ENCODE results near the gene ATG16L2. TPM values are rescaled to one million over a fixed set of nuclear protein-coding genes. Genes with fewer than 3 reads are reported as not detected.

The ATG16L2 gene
- total RNA-seq, 1 donor from 2014 or later, result 14.4 TPM

DNA sequence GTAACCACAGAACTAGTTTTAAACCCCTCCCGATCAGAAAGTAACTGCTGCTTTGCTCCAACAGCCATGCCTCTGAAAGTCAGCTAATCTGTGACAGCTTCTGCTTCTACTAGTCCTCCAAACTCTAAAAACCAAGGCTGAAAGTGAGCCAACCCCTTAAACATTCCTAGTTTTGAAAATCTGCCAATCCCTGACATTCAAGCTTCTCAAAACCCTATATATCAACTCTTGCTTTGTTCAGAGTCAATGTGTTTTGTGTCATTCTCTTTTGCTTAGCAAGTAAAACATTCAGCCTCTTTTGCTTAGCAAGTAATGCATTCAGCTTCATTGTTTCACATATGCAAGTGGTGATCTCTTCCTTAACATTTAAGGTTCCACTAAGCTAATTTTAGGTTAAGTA is 56.9 kb downstream of the ATG16L2 start:
- no peaks in the 10 kb centered on the region for H3K27me3 ChIP-seq (ENCODE audit: low read depth)
- peaks cover 15% of the 10 kb centered on the region for H3K36me3 ChIP-seq
- peaks cover 35% of the 10 kb centered on the region for H3K4me1 ChIP-seq
- TF ChIP-seq, protein P1, sequence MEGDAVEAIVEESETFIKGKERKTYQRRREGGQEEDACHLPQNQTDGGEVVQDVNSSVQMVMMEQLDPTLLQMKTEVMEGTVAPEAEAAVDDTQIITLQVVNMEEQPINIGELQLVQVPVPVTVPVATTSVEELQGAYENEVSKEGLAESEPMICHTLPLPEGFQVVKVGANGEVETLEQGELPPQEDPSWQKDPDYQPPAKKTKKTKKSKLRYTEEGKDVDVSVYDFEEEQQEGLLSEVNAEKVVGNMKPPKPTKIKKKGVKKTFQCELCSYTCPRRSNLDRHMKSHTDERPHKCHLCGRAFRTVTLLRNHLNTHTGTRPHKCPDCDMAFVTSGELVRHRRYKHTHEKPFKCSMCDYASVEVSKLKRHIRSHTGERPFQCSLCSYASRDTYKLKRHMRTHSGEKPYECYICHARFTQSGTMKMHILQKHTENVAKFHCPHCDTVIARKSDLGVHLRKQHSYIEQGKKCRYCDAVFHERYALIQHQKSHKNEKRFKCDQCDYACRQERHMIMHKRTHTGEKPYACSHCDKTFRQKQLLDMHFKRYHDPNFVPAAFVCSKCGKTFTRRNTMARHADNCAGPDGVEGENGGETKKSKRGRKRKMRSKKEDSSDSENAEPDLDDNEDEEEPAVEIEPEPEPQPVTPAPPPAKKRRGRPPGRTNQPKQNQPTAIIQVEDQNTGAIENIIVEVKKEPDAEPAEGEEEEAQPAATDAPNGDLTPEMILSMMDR (IDR thresholded peaks at IDR 0.05; ENCODE audit: borderline replicate concordance), result no peak
- intact Hi-C loops (cut with micrococcal nuclease), result no loop called here
- no peak overlapping the region for H3K27ac ChIP-seq (replicated peaks)
- H3K9me3 ChIP-seq (replicated peaks), result no peaks in the 10 kb centered on the region
- DNase-seq, result no peak
- no peak overlapping the region for H3K4me3 ChIP-seq

DNA sequence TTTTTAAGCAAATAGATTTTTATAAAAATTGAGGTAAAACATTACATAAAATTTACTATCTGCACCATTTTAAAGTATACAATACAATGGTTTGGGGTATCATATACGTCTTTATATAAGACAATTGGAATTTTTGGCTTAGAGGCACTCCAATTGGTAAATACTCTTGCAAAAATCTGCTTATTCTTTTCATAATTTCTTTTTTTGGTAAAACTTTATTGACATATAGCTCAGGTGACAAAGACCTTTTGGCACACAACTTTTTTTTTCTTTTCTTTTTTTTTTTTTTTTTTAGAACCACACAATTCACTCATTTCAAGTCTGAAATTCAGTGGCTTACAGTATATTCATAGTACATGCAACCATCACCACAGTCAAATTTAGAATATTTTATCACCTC is 57.8 kb downstream of the ATG16L2 start:
- peaks cover 27% of the 10 kb centered on the region for H3K4me1 ChIP-seq
- TF ChIP-seq, protein P1 (IDR thresholded peaks at IDR 0.05; ENCODE audit: borderline replicate concordance), result no peak
- intact Hi-C loops (cut with micrococcal nuclease), result no loop called here
- no peaks in the 10 kb centered on the region for H3K27me3 ChIP-seq (ENCODE audit: low read depth)
- no peaks in the 10 kb centered on the region for H3K9me3 ChIP-seq (replicated peaks)
- H3K4me3 ChIP-seq, result no peak overlapping the region
- peaks cover 20% of the 10 kb centered on the region for H3K36me3 ChIP-seq
- DNase-seq, result no peak
- H3K27ac ChIP-seq (replicated peaks), result no peak overlapping the region

DNA sequence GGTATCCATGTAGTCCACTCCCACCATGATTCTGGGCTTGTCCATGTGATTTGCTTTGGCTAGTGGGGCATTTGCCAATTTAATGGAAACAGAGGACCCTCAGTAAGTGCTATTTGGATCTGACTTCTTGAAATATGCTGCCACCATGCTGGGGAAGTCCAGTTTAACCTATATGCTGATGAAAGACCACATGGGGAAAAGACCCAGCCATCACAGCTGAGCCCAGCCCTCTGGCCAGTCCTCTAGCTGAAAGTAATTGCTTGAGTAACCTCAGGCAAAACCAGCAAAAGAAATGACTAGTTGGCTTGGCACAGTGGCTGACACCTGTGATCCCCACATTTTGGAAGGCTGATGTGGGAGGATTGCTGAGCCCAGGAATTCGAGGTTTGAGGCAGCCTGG is 61.5 kb downstream of the ATG16L2 start:
- intact Hi-C loops (cut with micrococcal nuclease), result no loop called here
- Histone ChIP-seq H3K4me3 (no peak overlapping the region), H3K27me3 (ENCODE audit: low read depth) (no peaks in the 10 kb centered on the region), H3K4me1 (peaks cover 12% of the 10 kb centered on the region), H3K9me3 (replicated peaks) (peaks cover 4% of the 10 kb centered on the region), H3K36me3 (peaks cover 17% of the 10 kb centered on the region), H3K27ac (replicated peaks) (no peak overlapping the region)
- no peak for DNase-seq
- TF ChIP-seq, protein P1 (IDR thresholded peaks at IDR 0.05; ENCODE audit: borderline replicate concordance), result no peak

DNA sequence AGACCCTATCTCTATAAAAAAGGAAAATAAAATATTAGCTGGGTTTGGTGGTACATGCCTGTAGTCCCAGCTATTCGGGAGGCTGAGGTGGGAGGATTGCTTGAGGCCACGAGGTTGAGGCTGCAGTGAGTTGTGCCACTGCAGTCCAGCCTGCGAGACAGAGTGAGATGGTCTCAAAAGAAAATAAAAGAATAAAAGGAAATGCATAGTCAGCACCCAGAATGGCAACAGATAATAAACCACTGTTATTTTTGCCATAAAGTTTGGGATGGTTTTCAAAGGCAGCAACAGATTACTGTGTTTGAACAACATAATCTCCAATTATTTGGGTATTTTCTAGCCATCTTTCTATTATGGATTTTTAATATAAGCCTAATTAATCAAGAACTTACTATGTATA is 61.9 kb downstream of the ATG16L2 start:
- peaks cover 17% of the 10 kb centered on the region for H3K36me3 ChIP-seq
- TF ChIP-seq, protein P1 (IDR thresholded peaks at IDR 0.05; ENCODE audit: borderline replicate concordance), result no peak
- H3K27ac ChIP-seq (replicated peaks), result no peak overlapping the region
- no peak overlapping the region for H3K4me3 ChIP-seq
- H3K27me3 ChIP-seq (ENCODE audit: low read depth), result no peaks in the 10 kb centered on the region
- peaks cover 8% of the 10 kb centered on the region for H3K4me1 ChIP-seq
- intact Hi-C loops (cut with micrococcal nuclease), result no loop called here
- peaks cover 4% of the 10 kb centered on the region for H3K9me3 ChIP-seq (replicated peaks)
- no peak for DNase-seq

Small RNAs within 50 kb of the gene (microRNA-seq; reads per million reads assigned to microRNA genes)
- gene MIR4692, result not detected

Other genes starting within 250 kb of the ATG16L2 start
- gene PDE2A, start 140.0 kb upstream of the ATG16L2 start, total RNA-seq, result 19.6 TPM
- gene ARAP1, start 62.0 kb upstream of the ATG16L2 start, total RNA-seq, result 51.9 TPM
- gene STARD10, start 20.4 kb upstream of the ATG16L2 start, total RNA-seq, result 93.6 TPM

Measured in left ventricle myocardium inferior (tissue), 1 donor.